Type B pancreatic cell (in vitro differentiated cells): ENCODE measurements around the gene PBXIP1. TPM values are rescaled to one million over a fixed set of nuclear protein-coding genes. Genes with fewer than 3 reads are reported as not detected.

ENCODE experiments used
- DNase-seq: peaks from one replicate; pipeline ENCODE4 v3.0.0; 2021; ENCODE audit warnings: mixed read lengths; ENCODE audit not compliant: unreplicated experiment; ENCODE audit errors: extremely low spot score
- H3K27ac Mint-ChIP-seq: 2 replicates; pipeline ENCODE4 v1.8.0; 2021; ENCODE audit warnings: mild to moderate bottlenecking, mixed read lengths
- H3K27me3 Mint-ChIP-seq: 2 replicates; pipeline ENCODE4 v1.8.0; 2021; ENCODE audit warnings: mixed read lengths
- H3K36me3 Mint-ChIP-seq: 2 replicates; pipeline ENCODE4 v1.8.0; 2021; ENCODE audit warnings: mixed read lengths
- H3K4me1 Mint-ChIP-seq: one replicate; pipeline ENCODE4 v1.8.0; 2021; ENCODE audit warnings: mixed read lengths; ENCODE audit not compliant: unreplicated experiment
- H3K4me3 Mint-ChIP-seq: 2 replicates; pipeline ENCODE4 v1.8.0; 2021; ENCODE audit warnings: mild to moderate bottlenecking, mixed read lengths
- H3K9me3 Mint-ChIP-seq: 2 replicates; pipeline ENCODE4 v1.8.0; 2021; ENCODE audit warnings: mixed read lengths
- CTCF ChIP-seq: fragments of 200-600 bp; sonication (generic); conservative IDR thresholded peaks from 2 replicates; pipeline ENCODE4 v1.5.0; 2021; ENCODE audit warnings: antibody characterized with exemption, mild to moderate bottlenecking
- total RNA-seq: library from RNA; stranded (reverse); gene quantifications from 2 replicates; pipeline ENCODE4 v1.2.1, GENCODE V29; 2021; ENCODE audit warnings: low replicate concordance

The PBXIP1 gene
- total RNA-seq, 1 donor from 2014 or later, result 57.3 TPM

GRCh38 chr1:154962795-154963330 is 7.0 kb upstream of the PBXIP1 start:
- Mint-ChIP-seq H3K4me1 (peaks cover 22% of the 10 kb centered on the region), H3K27ac (peak overlapping the region; percentile 91), H3K27me3 (no peaks in the 10 kb centered on the region), H3K9me3 (no peaks in the 10 kb centered on the region), H3K36me3 (peaks cover 13% of the 10 kb centered on the region), H3K4me3 (peak overlapping the region; percentile 92)
- DNase-seq, result no peak
- TF ChIP-seq CTCF, result no peak

- Mint-ChIP-seq H3K4me1 (peaks cover 26% of the 10 kb centered on the region), H3K9me3 (no peaks in the 10 kb centered on the region), H3K27ac (peak overlapping the region; percentile 91), H3K4me3 (peak overlapping the region; percentile 92), H3K36me3 (peaks cover 15% of the 10 kb centered on the region), H3K27me3 (no peaks in the 10 kb centered on the region)
- no peak for DNase-seq
- no peak for TF ChIP-seq CTCF
These were observed 6.4 kb upstream of the PBXIP1 start for GRCh38 chr1:154962156-154962749.

- DNase-seq, result peak; percentile 85
- Mint-ChIP-seq H3K4me1 (peaks cover 34% of the 10 kb centered on the region), H3K27ac (peak within 1 kb of the TSS; percentile 94), H3K4me3 (peak within 1 kb of the TSS; percentile 97), H3K9me3 (no peaks in the 10 kb centered on the region), H3K36me3 (peaks cover 16% of the 10 kb centered on the region), H3K27me3 (no peaks in the 10 kb centered on the region)
- TF ChIP-seq CTCF, result peak; percentile 68
These were observed 5.6 kb upstream of the PBXIP1 start, which contains the start of gene PYGO2 for GRCh38 chr1:154961207-154962155. PYGO2 (minus strand) TSS chr1:154961782; CDS start chr1:154961576, 206 bp downstream.

- DNase-seq, result no peak
- Mint-ChIP-seq H3K9me3 (no peaks in the 10 kb centered on the region), H3K36me3 (peaks cover 16% of the 10 kb centered on the region), H3K4me3 (peak overlapping the region; percentile 97), H3K27me3 (no peaks in the 10 kb centered on the region), H3K4me1 (peaks cover 43% of the 10 kb centered on the region), H3K27ac (peak overlapping the region; percentile 94)
- no peak for TF ChIP-seq CTCF
These were observed 4.7 kb upstream of the PBXIP1 start for GRCh38 chr1:154960446-154961136.

GRCh38 chr1:154959426-154959780 is 3.5 kb upstream of the PBXIP1 start:
- Mint-ChIP-seq H3K36me3 (peaks cover 12% of the 10 kb centered on the region), H3K9me3 (no peaks in the 10 kb centered on the region), H3K4me3 (peak overlapping the region; percentile 45), H3K4me1 (peaks cover 55% of the 10 kb centered on the region), H3K27me3 (no peaks in the 10 kb centered on the region), H3K27ac (no peak overlapping the region)
- TF ChIP-seq CTCF, result no peak
- DNase-seq, result no peak
